ENCODE results near the gene NCAPD3. TPM values are rescaled to one million over a fixed set of nuclear protein-coding genes. Genes with fewer than 3 reads are reported as not detected.
"Not testable (repeated sequence)": the region's sequence is repeated elsewhere in the genome, so short reads cannot be mapped to it uniquely, and the experiment has no call there.

NCAPD3 gene
- total and polyA plus RNA-seq, 12 donors = 6.0 to 25.6 (median 16.7) TPM

DNA sequence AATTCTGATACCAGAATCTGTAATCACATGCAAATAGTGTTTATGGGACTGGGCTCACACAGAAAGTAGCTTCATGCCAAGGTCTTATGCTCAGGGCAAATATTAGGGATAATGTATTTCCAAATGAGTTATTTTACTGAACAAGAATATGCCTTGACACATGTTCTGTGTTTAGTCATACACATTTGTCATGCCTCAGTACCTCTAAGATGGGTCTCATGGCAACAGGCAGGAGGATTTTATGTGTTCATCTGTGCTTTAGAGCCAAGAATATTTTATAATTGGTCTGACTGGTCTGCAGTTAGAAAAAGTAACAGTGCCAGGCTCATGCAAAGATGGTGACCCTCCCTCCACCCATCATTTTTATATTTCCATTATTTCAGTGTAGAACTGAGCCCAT is 105.8 kb downstream of the NCAPD3 start:
- Histone ChIP-seq H3K27me3 (no peaks in the 10 kb centered on the region), H3K27ac (no peak overlapping the region), H3K4me1 (replicated peaks in 1 of 2) (peaks cover 14 to 32% of the 10 kb centered on the region in 2 donors), H3K36me3 (replicated peaks in 1 of 2) (no peaks in the 10 kb centered on the region), H3K9me3 (replicated peaks in 1 of 3) (no peaks in the 10 kb centered on the region), H3K4me3 (no peak overlapping the region)
- intact Hi-C loops (cut with DNase I) = no loop called here
- no peak for DNase-seq
- TF ChIP-seq POLR2A (IDR thresholded peaks at IDR 0.05) (no peak), CTCF (IDR thresholded peaks at IDR 0.05) (no peak)

DNA sequence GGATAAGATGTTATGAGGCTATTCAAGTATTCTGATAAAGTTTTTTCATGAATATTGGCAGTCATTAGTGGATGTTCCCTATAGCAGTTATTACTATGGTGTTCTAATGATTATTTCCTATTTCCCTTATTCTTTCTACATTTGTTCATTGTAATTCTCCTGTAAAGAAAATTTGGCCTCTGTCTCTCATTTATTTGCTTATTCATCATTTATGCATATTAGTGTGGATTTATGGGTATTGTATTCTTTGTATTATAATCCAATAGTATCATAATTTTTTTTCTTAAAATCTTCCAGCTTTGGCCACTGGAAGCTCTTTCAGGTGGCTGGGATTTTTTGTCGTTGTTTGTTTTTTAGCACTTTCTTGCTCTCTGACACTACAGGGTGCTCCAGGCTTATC is 107.6 kb downstream of the NCAPD3 start:
- no peaks in the 10 kb centered on the region for H3K27me3 ChIP-seq
- DNase-seq = no peak
- intact Hi-C loops (cut with DNase I) = no loop called here
- peaks cover 14 to 24% of the 10 kb centered on the region in 2 donors for H3K4me1 ChIP-seq (replicated peaks in 1 of 2)
- WGBS, 4 donors = 89 to 97% (median 90%) methylated on average over 1 of the region's 1 CpG
- H3K4me3 ChIP-seq = no peak overlapping the region
- H3K27ac ChIP-seq = no peak overlapping the region
- TF ChIP-seq POLR2A (IDR thresholded peaks at IDR 0.05) = no peak
- TF ChIP-seq CTCF (IDR thresholded peaks at IDR 0.05) = no peak
- H3K9me3 ChIP-seq (replicated peaks in 1 of 3) = no peaks in the 10 kb centered on the region
- H3K36me3 ChIP-seq (replicated peaks in 1 of 2) = no peaks in the 10 kb centered on the region

GRCh38 chr11:134113787-134114186 is 110.0 kb downstream of the NCAPD3 start:
- H3K27me3 ChIP-seq; H3K36me3 ChIP-seq (replicated peaks in 1 of 2); H3K27ac ChIP-seq; H3K4me3 ChIP-seq; intact Hi-C loops (cut with DNase I); H3K4me1 ChIP-seq (replicated peaks in 1 of 2); H3K9me3 ChIP-seq (replicated peaks in 1 of 3); DNase-seq: not testable (repeated sequence)
- WGBS, 4 donors = 71 to 100% (median 100%) methylated on average over 1 of the region's 1 CpG

DNA sequence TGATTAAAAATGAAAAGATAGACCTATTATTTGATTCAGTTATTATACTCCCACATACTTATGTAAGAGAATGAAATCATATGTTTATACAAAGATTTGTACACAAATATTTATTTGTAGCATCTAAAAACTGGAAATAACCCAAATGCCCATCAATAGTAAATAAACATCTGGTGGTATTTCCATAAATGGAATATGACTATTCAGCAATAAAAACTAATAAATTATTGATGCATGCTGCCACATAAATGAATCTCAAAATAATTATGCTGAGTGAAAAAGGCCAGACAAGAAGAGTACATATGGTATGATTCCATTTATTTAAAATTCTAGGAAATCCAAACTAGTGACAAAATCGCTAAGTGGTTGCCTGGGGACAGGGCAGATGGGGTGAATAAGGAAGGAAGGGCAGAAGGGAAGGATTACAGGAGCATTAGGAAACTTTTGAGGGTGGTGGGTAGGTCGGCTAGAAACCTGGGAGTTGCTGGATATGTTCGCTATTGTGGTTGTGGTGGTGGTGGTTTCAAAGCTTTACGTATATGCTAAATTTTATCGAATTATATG is 113.4 kb downstream of the NCAPD3 start:
- no peaks in the 10 kb centered on the region for H3K36me3 ChIP-seq (replicated peaks in 1 of 2)
- peaks cover 0 to 13% (median 0%) of the 10 kb centered on the region in 3 donors for H3K9me3 ChIP-seq (replicated peaks in 1 of 3)
- WGBS, 4 donors = 89 to 92% (median 90%) methylated on average over 5 of the region's 5 CpGs
- no peaks in the 10 kb centered on the region for H3K27me3 ChIP-seq
- TF ChIP-seq POLR2A (IDR thresholded peaks at IDR 0.05) (no peak), CTCF (IDR thresholded peaks at IDR 0.05) (no peak)
- intact Hi-C loops (cut with DNase I) = no loop called here
- DNase-seq = no peak
- H3K4me3 ChIP-seq = no peak overlapping the region
- no peaks in the 10 kb centered on the region for H3K4me1 ChIP-seq (replicated peaks in 1 of 2)
- H3K27ac ChIP-seq = no peak overlapping the region

Other genes starting within 250 kb of the NCAPD3 start
- 10 to 100 TPM; 19.2 to 42.2 (median 38.1) TPM for gene JAM3, start 154.9 kb downstream of the NCAPD3 start, total RNA-seq
- gene JAM3, start 154.9 kb downstream of the NCAPD3 start, polyA plus RNA-seq = 10 to 100 TPM; 18.0 to 24.3 (median 23.3) TPM
- 10 to 100 TPM; 34.7 to 74.6 (median 45.3) TPM for gene VPS26B, start 704 bp upstream of the NCAPD3 start, total RNA-seq
- 10 to 100 TPM; 25.3 to 37.7 (median 25.4) TPM for gene VPS26B, start 704 bp upstream of the NCAPD3 start, polyA plus RNA-seq
- 10 to 100 TPM; 32.8 to 91.0 (median 47.9) TPM for gene THYN1, start 29.4 kb upstream of the NCAPD3 start, total RNA-seq
- gene THYN1, start 29.4 kb upstream of the NCAPD3 start, polyA plus RNA-seq = 10 to 100 TPM; 59.4 to 74.0 (median 60.7) TPM
- 10 to 100 TPM; 24.7 to 45.0 (median 35.7) TPM for gene ACAD8, start 29.6 kb upstream of the NCAPD3 start, total RNA-seq
- 10 to 100 TPM; 22.4 to 27.1 (median 23.3) TPM for gene ACAD8, start 29.6 kb upstream of the NCAPD3 start, polyA plus RNA-seq
- gene GLB1L3, start 52.4 kb upstream of the NCAPD3 start, total RNA-seq = under 1 TPM in 4 of 9 donors, not detected in 5; 0.06 to 0.64 (median 0.19) TPM
- gene GLB1L3, start 52.4 kb upstream of the NCAPD3 start, polyA plus RNA-seq = 1 to 10 TPM in 1 of 3 donors, under 1 TPM in 2; 0.51 to 1.4 (median 0.61) TPM
- gene GLB1L2, start 108.0 kb upstream of the NCAPD3 start, total RNA-seq = 1 to 10 TPM in 7 of 9 donors, under 1 TPM in 2; 0.66 to 8.1 (median 2.0) TPM
- 1 to 10 TPM; 2.4 to 3.6 (median 3.5) TPM for gene GLB1L2, start 108.0 kb upstream of the NCAPD3 start, polyA plus RNA-seq
- gene B3GAT1, start 188.3 kb upstream of the NCAPD3 start, total RNA-seq = 1 to 10 TPM in 3 of 9 donors, under 1 TPM in 5, not detected in 1; 0.09 to 7.7 (median 0.64) TPM
- gene B3GAT1, start 188.3 kb upstream of the NCAPD3 start, polyA plus RNA-seq = 10 to 100 TPM in 1 of 3 donors, 1 to 10 TPM in 2; 2.1 to 10.3 (median 2.6) TPM

Data from adrenal gland (tissue), 12 donors.